ENCODE data around the gene RASGRP3. TPM values are rescaled to one million over a fixed set of nuclear protein-coding genes. Genes with fewer than 3 reads are reported as not detected.

Gene RASGRP3
- total and polyA plus RNA-seq, 5 donors, result 22.7 to 61.6 (median 48.8) TPM

DNA sequence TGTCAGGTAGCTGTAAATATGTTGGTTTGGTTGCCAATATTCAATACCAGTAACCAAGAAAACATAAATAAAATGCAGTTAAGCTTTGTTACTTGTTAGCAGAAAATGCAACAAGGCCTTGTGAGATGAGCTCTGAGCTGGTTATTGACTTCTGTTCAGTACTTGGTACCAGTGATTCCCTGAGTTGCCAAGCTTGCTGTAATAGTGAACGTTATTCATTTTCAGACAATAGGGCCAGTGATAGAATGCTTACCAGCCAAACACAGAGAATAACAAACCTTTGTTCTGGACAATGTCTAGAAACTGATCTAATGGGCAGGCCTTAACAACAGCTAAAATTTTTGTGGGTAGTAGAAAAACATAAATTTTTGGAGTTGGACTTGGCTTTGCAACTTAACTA is 29.5 kb downstream of the RASGRP3 start:
- WGBS, result 47% methylated on average over 1 of the region's 1 CpG
- H3K4me1 ChIP-seq (ENCODE audit: control insufficient read depth, insufficient read depth, low read length), result no peaks in the 10 kb centered on the region

DNA sequence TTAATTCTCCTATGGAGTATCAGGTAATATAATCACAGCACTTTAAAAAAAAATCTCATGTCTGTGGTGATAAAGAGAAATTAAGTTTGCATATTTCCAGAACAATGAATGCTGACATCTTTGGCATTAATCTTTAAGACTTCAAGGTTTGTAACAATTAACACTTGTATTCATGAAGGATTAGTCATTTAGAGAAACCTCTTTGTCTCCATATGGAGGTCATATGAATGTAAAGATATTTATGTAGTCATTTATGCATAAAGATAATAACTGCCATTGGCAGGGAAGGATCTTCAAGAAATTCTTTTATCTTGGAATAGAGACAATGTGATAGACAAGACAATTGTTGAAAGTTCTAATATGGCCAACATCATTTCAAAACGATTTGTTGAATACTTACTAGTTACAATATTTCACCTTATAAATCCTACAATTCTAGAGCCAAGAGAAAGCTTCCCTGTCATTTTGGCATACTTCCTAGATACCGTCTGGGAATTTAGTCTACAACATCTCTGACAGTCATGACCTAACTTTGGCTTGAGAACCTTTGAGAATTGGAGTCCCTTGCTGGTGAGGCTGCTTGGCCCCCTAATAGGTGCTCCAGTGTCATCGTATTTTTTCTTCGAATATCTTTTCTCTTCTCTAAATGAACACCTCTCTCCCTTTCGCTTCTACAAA is 33.6 kb downstream of the RASGRP3 start:
- Histone ChIP-seq H3K27ac (ENCODE audit: low read length) (no peak overlapping the region), H3K4me3 (ENCODE audit: low read length) (no peak overlapping the region), H3K4me1 (ENCODE audit: control insufficient read depth, insufficient read depth, low read length) (no peaks in the 10 kb centered on the region), H3K27me3 (ENCODE audit: control insufficient read depth, insufficient read depth) (no peaks in the 10 kb centered on the region), H3K9me3 (ENCODE audit: control insufficient read depth, low read length) (no peaks in the 10 kb centered on the region)
- ATAC-seq (no peak), DNase-seq (no peak)
- WGBS, result 66% methylated on average over 5 of the region's 5 CpGs
- intact Hi-C loops (cut with DNase I), result no loop called here

More for the DNA sequence above, 29.5 kb downstream of the RASGRP3 start:
- H3K4me3 ChIP-seq (ENCODE audit: low read length), result no peak overlapping the region
- no peaks in the 10 kb centered on the region for H3K9me3 ChIP-seq (ENCODE audit: control insufficient read depth, low read length)
- ATAC-seq (no peak), DNase-seq (no peak)
- intact Hi-C loops (cut with DNase I), result no loop called here
- no peaks in the 10 kb centered on the region for H3K27me3 ChIP-seq (ENCODE audit: control insufficient read depth, insufficient read depth)
- no peak overlapping the region for H3K27ac ChIP-seq (ENCODE audit: low read length)

DNA sequence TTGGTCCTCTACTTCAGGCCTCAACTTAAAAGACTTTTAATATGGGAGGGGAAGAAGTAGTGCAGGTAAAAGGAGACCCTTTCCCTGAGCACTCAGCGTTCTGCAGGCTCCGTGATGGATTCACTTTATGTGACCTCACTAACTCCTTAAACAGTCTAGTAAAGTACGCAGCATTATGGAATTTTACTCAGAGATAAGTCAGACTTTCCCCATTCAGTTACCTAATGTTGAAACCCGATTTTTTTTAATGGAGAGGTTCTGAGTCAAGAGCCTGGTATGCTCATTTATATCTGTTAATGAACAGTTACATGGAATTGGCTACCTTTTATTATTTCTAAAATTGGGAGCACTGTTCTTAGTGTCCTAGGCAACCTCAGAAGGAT is 34.1 kb downstream of the RASGRP3 start:
- no peak overlapping the region for H3K27ac ChIP-seq (ENCODE audit: low read length)
- ATAC-seq, result no peak
- WGBS, result 87% methylated on average over 4 of the region's 4 CpGs
- no peaks in the 10 kb centered on the region for H3K27me3 ChIP-seq (ENCODE audit: control insufficient read depth, insufficient read depth)
- no peaks in the 10 kb centered on the region for H3K4me1 ChIP-seq (ENCODE audit: control insufficient read depth, insufficient read depth, low read length)
- no peak overlapping the region for H3K4me3 ChIP-seq (ENCODE audit: low read length)
- DNase-seq, result no peak
- no peaks in the 10 kb centered on the region for H3K9me3 ChIP-seq (ENCODE audit: control insufficient read depth, low read length)
- intact Hi-C loops (cut with DNase I), result no loop called here

DNA sequence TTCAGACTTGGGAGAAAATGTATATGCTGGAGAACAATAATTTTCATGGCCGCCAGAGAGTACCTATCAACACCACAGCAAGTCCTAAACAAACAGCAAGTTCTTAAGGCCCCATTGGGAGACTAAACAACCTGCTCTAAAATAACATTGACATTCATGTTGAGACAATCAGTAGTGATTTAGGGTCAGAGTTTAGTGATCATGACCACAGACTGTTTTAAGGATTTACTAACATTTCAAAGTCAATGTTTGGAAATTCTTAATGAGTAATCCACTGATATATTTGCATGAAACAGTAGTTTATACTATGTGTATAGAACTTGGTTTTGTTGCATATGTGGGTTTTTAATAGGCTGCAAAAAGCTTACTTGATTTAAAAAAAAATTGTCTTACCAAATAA is 34.7 kb downstream of the RASGRP3 start:
- ATAC-seq, result no peak
- Histone ChIP-seq H3K4me3 (ENCODE audit: low read length) (no peak overlapping the region), H3K9me3 (ENCODE audit: control insufficient read depth, low read length) (no peaks in the 10 kb centered on the region), H3K4me1 (ENCODE audit: control insufficient read depth, insufficient read depth, low read length) (no peaks in the 10 kb centered on the region), H3K27me3 (ENCODE audit: control insufficient read depth, insufficient read depth) (no peaks in the 10 kb centered on the region), H3K27ac (ENCODE audit: low read length) (no peak overlapping the region)
- no peak for DNase-seq
- WGBS, result 94% methylated on average over 1 of the region's 1 CpG
- intact Hi-C loops (cut with DNase I), result no loop called here

DNA sequence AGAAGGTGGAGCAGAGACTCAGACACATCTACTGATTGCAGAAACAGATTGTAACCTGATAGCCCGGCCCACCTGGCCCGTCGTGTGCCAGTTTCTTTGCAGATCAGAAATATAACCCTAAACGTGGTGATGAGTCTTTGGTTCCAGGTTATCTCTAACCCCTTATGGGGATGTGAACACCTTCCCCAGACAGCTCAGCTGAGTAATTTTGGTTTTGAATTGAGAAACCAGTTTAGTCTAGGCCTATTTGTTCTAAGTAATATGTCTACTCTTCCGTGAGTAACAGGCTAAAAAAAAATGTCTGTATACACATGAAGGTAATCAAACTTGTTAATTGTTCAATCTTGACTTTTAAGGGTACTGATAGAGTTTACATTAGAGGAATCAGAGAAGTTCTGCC is 35.7 kb downstream of the RASGRP3 start:
- Histone ChIP-seq H3K4me1 (ENCODE audit: control insufficient read depth, insufficient read depth, low read length) (no peaks in the 10 kb centered on the region), H3K4me3 (ENCODE audit: low read length) (no peak overlapping the region), H3K27me3 (ENCODE audit: control insufficient read depth, insufficient read depth) (no peaks in the 10 kb centered on the region), H3K27ac (ENCODE audit: low read length) (no peak overlapping the region), H3K9me3 (ENCODE audit: control insufficient read depth, low read length) (no peaks in the 10 kb centered on the region)
- WGBS, result 82% methylated on average over 5 of the region's 5 CpGs
- no peak for ATAC-seq
- no peak for DNase-seq
- intact Hi-C loops (cut with DNase I), result no loop called here

DNA sequence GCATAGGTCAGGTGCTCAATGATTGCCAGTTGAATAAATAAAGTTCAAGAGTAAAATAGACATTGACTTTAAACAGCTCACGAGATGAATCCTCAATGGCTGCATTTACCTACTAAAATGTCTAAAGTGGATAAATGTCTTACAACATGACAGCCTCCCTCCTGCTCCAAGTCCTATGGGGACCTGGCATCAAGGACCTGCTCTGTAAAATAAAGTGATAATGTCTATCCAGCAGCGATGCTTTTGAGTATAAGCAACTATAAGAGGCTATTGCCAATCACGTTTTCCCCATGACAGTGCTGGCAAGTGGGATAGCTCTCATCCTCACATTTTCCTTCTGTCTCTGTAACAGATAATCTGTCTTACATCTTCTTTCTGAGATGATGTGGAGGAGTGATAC is 37.0 kb downstream of the RASGRP3 start:
- Histone ChIP-seq H3K27me3 (ENCODE audit: control insufficient read depth, insufficient read depth) (no peaks in the 10 kb centered on the region), H3K4me3 (ENCODE audit: low read length) (no peak overlapping the region), H3K4me1 (ENCODE audit: control insufficient read depth, insufficient read depth, low read length) (no peaks in the 10 kb centered on the region), H3K9me3 (ENCODE audit: control insufficient read depth, low read length) (no peaks in the 10 kb centered on the region), H3K27ac (ENCODE audit: low read length) (no peak overlapping the region)
- DNase-seq, result no peak
- intact Hi-C loops (cut with DNase I), result no loop called here
- 85% methylated on average over 3 of the region's 3 CpGs for WGBS
- no peak for ATAC-seq

DNA sequence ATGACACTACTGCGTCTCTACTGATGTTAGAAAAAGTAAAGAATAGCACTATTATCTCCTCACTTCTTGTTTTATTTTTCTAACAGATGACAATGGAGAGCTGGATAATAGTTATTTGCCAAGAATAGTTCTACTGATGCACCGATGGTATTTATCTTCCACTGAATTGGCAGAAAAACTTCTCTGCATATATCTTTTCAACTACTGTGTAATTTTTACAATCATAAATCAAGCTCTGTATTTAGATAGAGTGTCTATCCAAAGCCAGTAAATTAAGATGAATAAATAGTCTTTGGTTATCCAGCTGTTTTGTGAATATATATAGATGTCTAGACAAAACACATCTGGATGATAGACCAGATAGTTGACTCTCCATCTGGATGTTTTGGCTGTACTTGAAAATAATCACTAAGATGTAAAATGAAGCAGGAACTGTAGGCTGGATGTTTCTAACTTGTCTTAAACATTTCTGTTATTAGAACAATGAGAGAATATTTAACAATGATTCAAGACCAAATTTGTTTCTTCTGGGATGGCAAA is 40.1 kb downstream of the RASGRP3 start:
- WGBS, result 57% methylated on average over 2 of the region's 2 CpGs
- no peak overlapping the region for H3K4me3 ChIP-seq (ENCODE audit: low read length)
- ATAC-seq (no peak), DNase-seq (no peak)
- no peak overlapping the region for H3K27ac ChIP-seq (ENCODE audit: low read length)
- no peaks in the 10 kb centered on the region for H3K9me3 ChIP-seq (ENCODE audit: control insufficient read depth, low read length)
- no peaks in the 10 kb centered on the region for H3K27me3 ChIP-seq (ENCODE audit: control insufficient read depth, insufficient read depth)
- intact Hi-C loops (cut with DNase I), result no loop called here
- H3K4me1 ChIP-seq (ENCODE audit: control insufficient read depth, insufficient read depth, low read length), result no peaks in the 10 kb centered on the region

DNA sequence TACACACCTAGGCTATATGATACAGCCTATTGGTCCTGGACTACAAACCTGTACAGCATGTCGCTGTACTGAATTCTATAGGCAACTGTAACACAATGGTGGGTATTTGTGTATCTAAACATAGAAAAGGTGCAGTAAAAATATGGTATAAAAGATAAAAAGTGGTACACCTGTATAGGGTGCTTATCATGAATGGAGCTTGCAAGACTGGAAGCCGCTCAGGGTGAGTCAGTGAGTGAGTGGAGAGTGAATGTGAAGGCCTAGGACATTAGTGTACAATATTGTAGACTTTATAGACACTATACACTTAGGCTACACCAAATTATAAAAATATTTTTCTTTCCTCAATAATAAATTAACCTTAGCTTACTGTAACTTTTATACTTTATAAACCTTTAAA is 41.8 kb downstream of the RASGRP3 start:
- peaks cover 2% of the 10 kb centered on the region for H3K4me1 ChIP-seq (ENCODE audit: control insufficient read depth, insufficient read depth, low read length)
- no peaks in the 10 kb centered on the region for H3K27me3 ChIP-seq (ENCODE audit: control insufficient read depth, insufficient read depth)
- intact Hi-C loops (cut with DNase I), result no loop called here
- DNase-seq, result no peak
- no peaks in the 10 kb centered on the region for H3K9me3 ChIP-seq (ENCODE audit: control insufficient read depth, low read length)
- no peak for ATAC-seq
- WGBS, result 99% methylated on average over 2 of the region's 2 CpGs
- H3K4me3 ChIP-seq (ENCODE audit: low read length), result no peak overlapping the region
- no peak overlapping the region for H3K27ac ChIP-seq (ENCODE audit: low read length)

DNA sequence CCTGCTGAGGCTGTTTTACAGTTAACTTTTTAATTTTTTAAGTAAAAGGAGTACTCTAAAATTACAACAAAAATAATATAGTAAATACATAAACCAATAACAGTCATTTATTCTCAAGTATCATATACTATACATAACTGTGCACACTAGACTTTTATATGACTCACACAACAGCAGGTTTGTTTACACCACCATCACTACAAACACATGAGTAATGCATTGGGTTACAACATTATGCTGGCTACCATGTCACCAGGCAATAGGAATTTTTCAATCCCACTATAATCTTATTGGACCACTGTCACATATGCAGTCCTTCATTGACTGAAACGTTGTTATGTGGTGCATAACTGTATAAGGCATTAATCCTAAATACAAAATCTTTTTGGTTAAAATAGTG is 42.5 kb downstream of the RASGRP3 start:
- no peak overlapping the region for H3K27ac ChIP-seq (ENCODE audit: low read length)
- WGBS, result 83% methylated on average over 1 of the region's 1 CpG
- intact Hi-C loops (cut with DNase I), result no loop called here
- DNase-seq (no peak), ATAC-seq (no peak)
- peaks cover 2% of the 10 kb centered on the region for H3K4me1 ChIP-seq (ENCODE audit: control insufficient read depth, insufficient read depth, low read length)
- no peaks in the 10 kb centered on the region for H3K27me3 ChIP-seq (ENCODE audit: control insufficient read depth, insufficient read depth)
- no peaks in the 10 kb centered on the region for H3K9me3 ChIP-seq (ENCODE audit: control insufficient read depth, low read length)
- H3K4me3 ChIP-seq (ENCODE audit: low read length), result no peak overlapping the region

DNA sequence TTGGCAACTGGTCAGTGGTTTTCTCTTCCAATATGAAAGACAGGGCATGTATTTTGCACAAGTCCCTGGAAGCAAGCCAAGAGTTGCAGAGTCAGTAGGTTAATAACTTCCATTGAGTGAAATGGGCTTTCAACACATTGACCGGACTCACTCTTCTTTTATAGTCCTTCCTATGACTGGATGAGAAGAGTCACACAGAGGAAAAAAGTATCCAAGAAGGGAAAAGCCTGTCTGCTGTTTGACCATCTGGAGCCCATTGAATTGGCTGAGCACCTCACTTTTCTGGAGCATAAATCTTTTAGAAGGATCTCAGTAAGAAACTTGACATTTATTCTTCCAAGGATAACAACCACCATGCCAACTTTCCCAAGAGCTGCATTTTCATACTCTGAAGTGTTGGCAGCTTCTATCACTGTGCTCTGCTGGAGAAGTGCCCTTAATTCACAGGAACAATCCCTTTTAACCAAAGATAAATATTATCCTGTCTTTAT is 45.4 kb downstream of the RASGRP3 start:
- Histone ChIP-seq H3K4me3 (ENCODE audit: low read length) (no peak overlapping the region), H3K27me3 (ENCODE audit: control insufficient read depth, insufficient read depth) (no peaks in the 10 kb centered on the region), H3K4me1 (ENCODE audit: control insufficient read depth, insufficient read depth, low read length) (peaks cover 2% of the 10 kb centered on the region), H3K27ac (ENCODE audit: low read length) (peak overlapping the region; percentile 23), H3K9me3 (ENCODE audit: control insufficient read depth, low read length) (no peaks in the 10 kb centered on the region)
- DNase-seq (peak in 1 of 3 donors; percentile 29), ATAC-seq (peak; percentile 79 to 83)
- 22% methylated on average over 1 of the region's 1 CpG for WGBS
- intact Hi-C loops (cut with DNase I), result no loop called here

DNA sequence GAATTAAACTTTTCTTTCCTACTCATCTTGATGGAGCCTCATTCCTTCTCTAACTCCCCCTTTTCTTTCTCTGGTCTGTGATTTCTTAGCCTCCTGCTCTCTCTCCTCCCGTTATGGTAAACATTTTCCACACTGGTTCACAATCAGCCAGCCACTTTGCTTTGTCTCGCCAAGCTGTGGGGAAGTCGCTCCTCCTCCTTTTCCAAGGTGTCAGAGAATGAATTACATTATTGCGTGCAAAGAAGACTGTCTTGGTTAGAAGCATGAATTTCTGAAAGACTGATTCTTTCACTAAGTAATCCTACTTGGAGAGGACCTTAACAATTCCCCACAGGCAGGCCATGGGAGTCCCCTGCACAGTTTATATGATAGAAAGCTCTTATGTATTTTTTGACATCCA is 46.1 kb downstream of the RASGRP3 start:
- DNase-seq (no peak), ATAC-seq (no peak)
- H3K27me3 ChIP-seq (ENCODE audit: control insufficient read depth, insufficient read depth), result no peaks in the 10 kb centered on the region
- no peaks in the 10 kb centered on the region for H3K9me3 ChIP-seq (ENCODE audit: control insufficient read depth, low read length)
- H3K4me3 ChIP-seq (ENCODE audit: low read length), result no peak overlapping the region
- H3K4me1 ChIP-seq (ENCODE audit: control insufficient read depth, insufficient read depth, low read length), result peaks cover 2% of the 10 kb centered on the region
- peak overlapping the region; percentile 23 for H3K27ac ChIP-seq (ENCODE audit: low read length)
- 62% methylated on average over 4 of the region's 4 CpGs for WGBS
- intact Hi-C loops (cut with DNase I), result no loop called here
